Measurements from ENCODE around the gene SLC25A39.

- TF ChIP-seq, protein P1, sequence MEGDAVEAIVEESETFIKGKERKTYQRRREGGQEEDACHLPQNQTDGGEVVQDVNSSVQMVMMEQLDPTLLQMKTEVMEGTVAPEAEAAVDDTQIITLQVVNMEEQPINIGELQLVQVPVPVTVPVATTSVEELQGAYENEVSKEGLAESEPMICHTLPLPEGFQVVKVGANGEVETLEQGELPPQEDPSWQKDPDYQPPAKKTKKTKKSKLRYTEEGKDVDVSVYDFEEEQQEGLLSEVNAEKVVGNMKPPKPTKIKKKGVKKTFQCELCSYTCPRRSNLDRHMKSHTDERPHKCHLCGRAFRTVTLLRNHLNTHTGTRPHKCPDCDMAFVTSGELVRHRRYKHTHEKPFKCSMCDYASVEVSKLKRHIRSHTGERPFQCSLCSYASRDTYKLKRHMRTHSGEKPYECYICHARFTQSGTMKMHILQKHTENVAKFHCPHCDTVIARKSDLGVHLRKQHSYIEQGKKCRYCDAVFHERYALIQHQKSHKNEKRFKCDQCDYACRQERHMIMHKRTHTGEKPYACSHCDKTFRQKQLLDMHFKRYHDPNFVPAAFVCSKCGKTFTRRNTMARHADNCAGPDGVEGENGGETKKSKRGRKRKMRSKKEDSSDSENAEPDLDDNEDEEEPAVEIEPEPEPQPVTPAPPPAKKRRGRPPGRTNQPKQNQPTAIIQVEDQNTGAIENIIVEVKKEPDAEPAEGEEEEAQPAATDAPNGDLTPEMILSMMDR (IDR thresholded peaks at IDR 0.05), result peak in 5 of 7 experiments; percentile 27 to 42 (median 34)
- peak in 1 of 3 donors; percentile 2 for TF ChIP-seq POLR2A (IDR thresholded peaks at IDR 0.05)
Observed at GRCh38 chr17:44345454-44346026, 20.9 kb upstream of the SLC25A39 start.

Data from body of pancreas (tissue), 4 donors.